Measurements from ENCODE around the gene ABCA10.

ABCA10 gene

DNA sequence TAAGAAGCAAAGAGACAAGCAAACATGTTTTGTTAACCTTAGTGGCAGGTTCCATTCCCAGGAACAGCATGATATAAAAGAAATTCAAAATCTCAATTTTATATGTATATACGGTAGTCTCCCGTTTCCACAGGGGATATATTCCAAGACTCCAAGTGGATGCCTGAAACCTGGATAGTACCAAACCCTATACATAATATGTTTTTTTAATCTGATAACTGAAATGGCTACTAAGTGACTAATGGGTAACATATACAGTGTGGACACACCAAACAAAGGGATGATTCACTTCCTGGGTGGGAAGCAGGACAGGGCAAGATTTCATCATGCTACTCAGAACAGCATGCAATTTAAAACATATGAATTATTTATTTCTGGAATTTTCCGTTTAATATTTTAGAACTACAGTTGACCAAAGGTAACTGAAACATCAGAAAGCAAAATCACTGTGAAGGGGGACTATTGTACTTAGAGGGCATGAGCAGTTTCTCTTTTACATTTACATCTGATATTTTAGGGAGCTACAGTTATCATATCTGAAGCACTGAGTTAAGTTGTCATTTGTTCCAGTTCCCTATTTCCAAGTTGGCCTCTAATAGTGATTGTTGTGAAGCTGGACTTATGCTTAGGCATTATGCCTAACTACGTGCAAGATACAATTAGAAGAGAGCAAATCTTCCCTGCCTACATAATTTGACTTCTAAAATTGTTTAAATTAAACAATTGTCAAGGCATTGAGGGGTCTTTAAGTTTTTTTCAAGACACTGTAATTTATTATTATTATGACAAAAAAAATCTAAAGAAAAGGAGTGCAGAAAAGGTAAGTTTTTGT, 52.8 kb downstream of the ABCA10 start:
- no peaks in the 10 kb centered on the region for H3F3A ChIP-seq (ENCODE audit: insufficient read depth)
- TF ChIP-seq, protein P1, sequence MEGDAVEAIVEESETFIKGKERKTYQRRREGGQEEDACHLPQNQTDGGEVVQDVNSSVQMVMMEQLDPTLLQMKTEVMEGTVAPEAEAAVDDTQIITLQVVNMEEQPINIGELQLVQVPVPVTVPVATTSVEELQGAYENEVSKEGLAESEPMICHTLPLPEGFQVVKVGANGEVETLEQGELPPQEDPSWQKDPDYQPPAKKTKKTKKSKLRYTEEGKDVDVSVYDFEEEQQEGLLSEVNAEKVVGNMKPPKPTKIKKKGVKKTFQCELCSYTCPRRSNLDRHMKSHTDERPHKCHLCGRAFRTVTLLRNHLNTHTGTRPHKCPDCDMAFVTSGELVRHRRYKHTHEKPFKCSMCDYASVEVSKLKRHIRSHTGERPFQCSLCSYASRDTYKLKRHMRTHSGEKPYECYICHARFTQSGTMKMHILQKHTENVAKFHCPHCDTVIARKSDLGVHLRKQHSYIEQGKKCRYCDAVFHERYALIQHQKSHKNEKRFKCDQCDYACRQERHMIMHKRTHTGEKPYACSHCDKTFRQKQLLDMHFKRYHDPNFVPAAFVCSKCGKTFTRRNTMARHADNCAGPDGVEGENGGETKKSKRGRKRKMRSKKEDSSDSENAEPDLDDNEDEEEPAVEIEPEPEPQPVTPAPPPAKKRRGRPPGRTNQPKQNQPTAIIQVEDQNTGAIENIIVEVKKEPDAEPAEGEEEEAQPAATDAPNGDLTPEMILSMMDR (IDR thresholded peaks at IDR 0.05; ENCODE audit: insufficient read depth, low read length, poor library complexity, severe bottlenecking) = no peak
- no peak for TF ChIP-seq EZH2phosphoT487 (conservative IDR thresholded peaks at IDR 0.05; ENCODE audit: low read length)
- no peaks in the 10 kb centered on the region for H3K27me3 ChIP-seq (ENCODE audit: low read length)
- no peaks in the 10 kb centered on the region for H4K20me1 ChIP-seq (ENCODE audit: low read depth, low read length)
- no peaks in the 10 kb centered on the region for H3K9me3 ChIP-seq (ENCODE audit: insufficient read depth, low read length)
- no peak overlapping the region for H2AFZ ChIP-seq (ENCODE audit: low read depth, low read length, severe bottlenecking)
- no peaks in the 10 kb centered on the region for H3K36me3 ChIP-seq (ENCODE audit: low read length)
- no peak overlapping the region for H3K4me3 ChIP-seq (ENCODE audit: insufficient read depth, low read length, poor library complexity, severe bottlenecking)
- no peak overlapping the region for H3K27ac ChIP-seq (ENCODE audit: low read depth, low read length)
- no peaks in the 10 kb centered on the region for H3K9me2 ChIP-seq (replicated peaks; ENCODE audit: insufficient read depth, low read length)
- H3K79me2 ChIP-seq (ENCODE audit: insufficient read depth, low read length) = no peaks in the 10 kb centered on the region
- no peak overlapping the region for H3K9ac ChIP-seq (ENCODE audit: low read length)
- H3K4me2 ChIP-seq (ENCODE audit: low read depth, low read length, poor library complexity, severe bottlenecking) = no peak overlapping the region

DNA sequence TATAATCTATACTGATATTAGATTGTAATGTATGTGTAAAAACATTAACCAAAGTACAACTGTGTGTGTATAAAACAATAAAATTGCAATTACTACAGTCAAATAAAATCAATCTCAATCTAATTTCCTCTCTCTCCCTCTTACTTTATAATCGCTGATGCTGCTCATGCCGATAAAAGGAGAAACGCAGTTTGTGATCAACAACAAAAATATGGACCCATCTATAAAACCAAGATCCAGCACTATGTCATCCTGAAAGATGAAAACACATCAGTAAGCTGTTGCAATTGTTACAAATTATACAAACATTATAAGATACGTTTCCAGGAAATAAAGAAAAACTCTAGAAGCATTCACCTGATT, 53.4 kb downstream of the ABCA10 start:
- H3K27me3 ChIP-seq (ENCODE audit: low read length) = no peaks in the 10 kb centered on the region
- H3K9me3 ChIP-seq (ENCODE audit: insufficient read depth, low read length) = no peaks in the 10 kb centered on the region
- no peak overlapping the region for H3K9ac ChIP-seq (ENCODE audit: low read length)
- H3K36me3 ChIP-seq (ENCODE audit: low read length) = no peaks in the 10 kb centered on the region
- H3K9me2 ChIP-seq (replicated peaks; ENCODE audit: insufficient read depth, low read length) = no peaks in the 10 kb centered on the region
- no peaks in the 10 kb centered on the region for H3F3A ChIP-seq (ENCODE audit: insufficient read depth)
- H2AFZ ChIP-seq (ENCODE audit: low read depth, low read length, severe bottlenecking) = no peak overlapping the region
- H3K27ac ChIP-seq (ENCODE audit: low read depth, low read length) = no peak overlapping the region
- TF ChIP-seq EZH2phosphoT487 (conservative IDR thresholded peaks at IDR 0.05; ENCODE audit: low read length) = no peak
- TF ChIP-seq, protein P1 (IDR thresholded peaks at IDR 0.05; ENCODE audit: insufficient read depth, low read length, poor library complexity, severe bottlenecking) = no peak
- no peaks in the 10 kb centered on the region for H4K20me1 ChIP-seq (ENCODE audit: low read depth, low read length)
- no peak overlapping the region for H3K4me2 ChIP-seq (ENCODE audit: low read depth, low read length, poor library complexity, severe bottlenecking)
- no peaks in the 10 kb centered on the region for H3K79me2 ChIP-seq (ENCODE audit: insufficient read depth, low read length)
- H3K4me3 ChIP-seq (ENCODE audit: insufficient read depth, low read length, poor library complexity, severe bottlenecking) = no peak overlapping the region

DNA sequence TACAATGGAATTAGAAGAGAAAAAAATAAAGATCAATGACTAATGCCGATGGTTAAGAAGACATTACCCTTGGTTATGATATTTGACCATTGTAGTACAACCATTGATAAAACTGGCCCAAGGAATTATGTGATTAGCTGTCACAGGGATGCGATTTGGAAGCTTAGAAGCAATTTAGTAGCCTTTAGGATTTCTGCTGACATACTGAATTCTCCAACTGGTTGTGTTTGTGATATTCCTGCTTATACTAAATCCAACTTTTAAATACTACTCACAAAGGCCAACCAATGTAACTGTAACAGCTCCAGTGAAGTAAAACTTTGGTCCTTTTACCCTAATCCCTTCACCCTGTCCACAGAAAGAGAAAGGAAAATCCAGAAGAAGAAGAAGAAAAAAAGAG, 55.5 kb downstream of the ABCA10 start:
- Histone ChIP-seq H3F3A (ENCODE audit: insufficient read depth) (no peaks in the 10 kb centered on the region), H3K79me2 (ENCODE audit: insufficient read depth, low read length) (no peaks in the 10 kb centered on the region), H4K20me1 (ENCODE audit: low read depth, low read length) (no peaks in the 10 kb centered on the region), H3K9me2 (replicated peaks; ENCODE audit: insufficient read depth, low read length) (no peaks in the 10 kb centered on the region), H3K9me3 (ENCODE audit: insufficient read depth, low read length) (no peaks in the 10 kb centered on the region), H3K27ac (ENCODE audit: low read depth, low read length) (no peak overlapping the region), H3K9ac (ENCODE audit: low read length) (no peak overlapping the region), H3K36me3 (ENCODE audit: low read length) (no peaks in the 10 kb centered on the region), H3K4me2 (ENCODE audit: low read depth, low read length, poor library complexity, severe bottlenecking) (no peak overlapping the region), H2AFZ (ENCODE audit: low read depth, low read length, severe bottlenecking) (no peak overlapping the region), H3K4me3 (ENCODE audit: insufficient read depth, low read length, poor library complexity, severe bottlenecking) (no peak overlapping the region), H3K27me3 (ENCODE audit: low read length) (no peaks in the 10 kb centered on the region)
- TF ChIP-seq EZH2phosphoT487 (conservative IDR thresholded peaks at IDR 0.05; ENCODE audit: low read length) = no peak
- TF ChIP-seq, protein P1 (IDR thresholded peaks at IDR 0.05; ENCODE audit: insufficient read depth, low read length, poor library complexity, severe bottlenecking) = no peak
